Measurements from ENCODE around the gene MYRF.

GRCh38 chr11:61815790-61816735, 63.6 kb downstream of the MYRF start:
- TF ChIP-seq CTCF (IDR thresholded peaks at IDR 0.05) (no peak), POLR2A (IDR thresholded peaks at IDR 0.05) (no peak)
